Neural progenitor cell (in vitro differentiated cells): ENCODE results near the gene PREX1. TPM values are rescaled to one million over a fixed set of nuclear protein-coding genes. Genes with fewer than 3 reads are reported as not detected.

Source experiments
- DNase-seq: peaks from one replicate; pipeline ENCODE4 v3.0.0-alpha.2; 2016; ENCODE audit warnings: low spot score
- H2AFZ ChIP-seq: fragments of 200-600 bp; sonication (generic); replicated peaks from 2 replicates; pipeline ENCODE4 v1.6.1; 2016; ENCODE audit warnings: antibody characterized with exemption
- H3F3A ChIP-seq: fragments of 200-600 bp; sonication (generic); 2 replicates; pipeline ENCODE4 v1.6.1; 2016; ENCODE audit warnings: antibody characterized with exemption, low read depth
- H3K27ac ChIP-seq: fragments of 200-600 bp; sonication (generic); 2 replicates; pipeline ENCODE4 v1.5.1; 2016; ENCODE audit warnings: mild to moderate bottlenecking
- H3K27me3 ChIP-seq: fragments of 200-600 bp; sonication (generic); 2 replicates; pipeline ENCODE4 v1.6.1; 2016; ENCODE audit warnings: mild to moderate bottlenecking, moderate library complexity
- H3K36me3 ChIP-seq: fragments of 200-600 bp; sonication (generic); 2 replicates; pipeline ENCODE4 v1.5.1; 2016
- H3K4me1 ChIP-seq: fragments of 200-600 bp; sonication (generic); 2 replicates; pipeline ENCODE4 v1.6.1; 2016; ENCODE audit warnings: mixed run types
- H3K4me2 ChIP-seq: fragments of 200-600 bp; sonication (generic); 2 replicates; pipeline ENCODE4 v1.6.1; 2016
- H3K4me3 ChIP-seq: fragments of 200-600 bp; sonication (generic); 2 replicates; pipeline ENCODE4 v1.5.1; 2016
- H3K79me2 ChIP-seq: fragments of 200-600 bp; sonication (generic); 2 replicates; pipeline ENCODE4 v1.6.1; 2016; ENCODE audit warnings: low read depth
- H3K9ac ChIP-seq: fragments of 200-600 bp; sonication (generic); 2 replicates; pipeline ENCODE4 v1.6.1; 2016
- H3K9me3 ChIP-seq: fragments of 200-600 bp; sonication (generic); 2 replicates; pipeline ENCODE4 v1.5.1; 2016; ENCODE audit warnings: low read depth
- H4K20me1 ChIP-seq: fragments of 200-600 bp; sonication (generic); 2 replicates; pipeline ENCODE4 v1.6.1; 2016; ENCODE audit warnings: low read depth
- H3K27ac Mint-ChIP-seq: 3 replicates; pipeline ENCODE4 v1.8.0; 2021; ENCODE audit warnings: mixed read lengths
- H3K27me3 Mint-ChIP-seq: 2 replicates; pipeline ENCODE4 v1.8.0; 2022; ENCODE audit warnings: low read depth, mild to moderate bottlenecking, inconsistent platforms, moderate library complexity, mixed read lengths; ENCODE audit not compliant: insufficient read depth
- H3K36me3 Mint-ChIP-seq: 3 replicates; pipeline ENCODE4 v1.8.0; 2021; ENCODE audit warnings: mixed read lengths
- H3K4me1 Mint-ChIP-seq: 3 replicates; pipeline ENCODE4 v1.8.0; 2021; ENCODE audit warnings: mixed read lengths
- H3K4me3 Mint-ChIP-seq: 3 replicates; pipeline ENCODE4 v1.8.0; 2021; ENCODE audit warnings: mild to moderate bottlenecking, moderate library complexity, mixed read lengths
- H3K9me3 Mint-ChIP-seq: 3 replicates; pipeline ENCODE4 v1.8.0; 2020; ENCODE audit warnings: mixed read lengths
- EZH2 ChIP-seq: fragments of 200-600 bp; sonication (generic); IDR thresholded peaks from 2 replicates; pipeline ENCODE4 v1.6.1; 2017; ENCODE audit warnings: antibody characterized with exemption, mild to moderate bottlenecking, moderate library complexity
- EZH2phosphoT487 ChIP-seq: fragments of 200-600 bp; sonication (generic); IDR thresholded peaks from 2 replicates; pipeline ENCODE4 v1.6.1; 2017; ENCODE audit warnings: antibody characterized with exemption
- total RNA-seq: library from RNA; depleted of rRNA; stranded (reverse); fragments of >200 nt; gene quantifications from 2 replicates; pipeline ENCODE4 v1.2.3, GENCODE V29; 2015; ENCODE audit warnings: low replicate concordance
- TF ChIP-seq, protein P1 (sequence below): fragments of 200-600 bp; sonication (generic); IDR thresholded peaks from 2 replicates; pipeline ENCODE4 v1.5.1; 2017; ENCODE audit warnings: antibody characterized with exemption, mild to moderate bottlenecking

The PREX1 gene
- total RNA-seq, 1 donor from 2014 or later = 4.5 TPM

DNA sequence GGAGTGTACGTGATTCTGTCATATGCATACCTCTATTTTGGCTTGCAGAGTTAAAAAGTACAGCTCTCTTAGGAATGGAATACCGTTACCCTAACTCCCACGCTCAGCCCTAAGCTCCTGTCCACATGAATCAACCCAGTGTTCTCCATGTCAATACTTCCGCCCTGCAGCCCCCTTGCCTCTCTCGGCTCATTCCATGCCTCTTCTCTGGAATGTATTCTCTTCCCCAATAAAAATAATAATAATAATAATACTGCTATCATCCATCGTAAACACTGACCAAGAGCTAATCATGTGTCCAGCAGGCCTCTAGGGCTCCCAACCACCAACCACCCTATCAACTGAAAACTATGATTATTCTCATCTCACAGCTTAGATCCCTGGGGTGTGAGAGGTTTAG is 100.6 kb downstream of the PREX1 start:
- Histone ChIP-seq H3F3A (no peaks in the 10 kb centered on the region), H3K27ac (no peak overlapping the region), H4K20me1 (peaks cover 4% of the 10 kb centered on the region), H3K9ac (no peak overlapping the region), H2AFZ (no peak overlapping the region), H3K4me3 (no peak overlapping the region), H3K79me2 (no peaks in the 10 kb centered on the region), H3K27me3 (no peaks in the 10 kb centered on the region), H3K4me2 (no peak overlapping the region), H3K4me1 (peaks cover 7% of the 10 kb centered on the region), H3K9me3 (no peaks in the 10 kb centered on the region), H3K36me3 (no peaks in the 10 kb centered on the region)
- H3K4me1 Mint-ChIP-seq = peaks cover 37% of the 10 kb centered on the region
- H3K27me3 Mint-ChIP-seq = peaks cover 8% of the 10 kb centered on the region
- no peaks in the 10 kb centered on the region for H3K9me3 Mint-ChIP-seq
- TF ChIP-seq EZH2 (no peak), EZH2phosphoT487 (no peak)
- TF ChIP-seq, protein P1, sequence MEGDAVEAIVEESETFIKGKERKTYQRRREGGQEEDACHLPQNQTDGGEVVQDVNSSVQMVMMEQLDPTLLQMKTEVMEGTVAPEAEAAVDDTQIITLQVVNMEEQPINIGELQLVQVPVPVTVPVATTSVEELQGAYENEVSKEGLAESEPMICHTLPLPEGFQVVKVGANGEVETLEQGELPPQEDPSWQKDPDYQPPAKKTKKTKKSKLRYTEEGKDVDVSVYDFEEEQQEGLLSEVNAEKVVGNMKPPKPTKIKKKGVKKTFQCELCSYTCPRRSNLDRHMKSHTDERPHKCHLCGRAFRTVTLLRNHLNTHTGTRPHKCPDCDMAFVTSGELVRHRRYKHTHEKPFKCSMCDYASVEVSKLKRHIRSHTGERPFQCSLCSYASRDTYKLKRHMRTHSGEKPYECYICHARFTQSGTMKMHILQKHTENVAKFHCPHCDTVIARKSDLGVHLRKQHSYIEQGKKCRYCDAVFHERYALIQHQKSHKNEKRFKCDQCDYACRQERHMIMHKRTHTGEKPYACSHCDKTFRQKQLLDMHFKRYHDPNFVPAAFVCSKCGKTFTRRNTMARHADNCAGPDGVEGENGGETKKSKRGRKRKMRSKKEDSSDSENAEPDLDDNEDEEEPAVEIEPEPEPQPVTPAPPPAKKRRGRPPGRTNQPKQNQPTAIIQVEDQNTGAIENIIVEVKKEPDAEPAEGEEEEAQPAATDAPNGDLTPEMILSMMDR = no peak
- H3K27ac Mint-ChIP-seq = no peak overlapping the region
- H3K36me3 Mint-ChIP-seq = peaks cover 24% of the 10 kb centered on the region
- no peak for DNase-seq
- H3K4me3 Mint-ChIP-seq = no peak overlapping the region

DNA sequence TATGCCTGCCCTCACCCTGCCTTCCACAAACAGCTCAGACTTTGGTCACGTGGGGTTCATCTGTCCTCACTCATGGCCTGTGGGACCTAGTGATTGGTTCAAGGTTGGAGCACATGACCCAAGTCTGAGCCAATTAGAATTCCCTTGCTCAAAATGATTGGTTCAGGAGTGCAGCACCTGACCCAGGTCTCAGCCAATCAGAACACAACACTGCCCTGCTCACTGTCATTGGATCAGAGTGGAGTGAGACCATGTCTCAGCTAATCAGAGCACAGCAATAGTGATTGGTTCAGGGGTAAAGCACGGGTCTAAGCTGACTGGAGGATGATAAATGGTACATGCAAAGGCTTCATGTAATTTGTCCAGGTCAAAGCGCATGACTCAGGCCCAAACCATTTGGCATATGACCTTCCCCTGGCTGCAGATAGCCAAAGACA is 102.2 kb downstream of the PREX1 start:
- Histone ChIP-seq H3K9me3 (no peaks in the 10 kb centered on the region), H2AFZ (no peak overlapping the region), H3K27ac (no peak overlapping the region), H3K4me3 (no peak overlapping the region), H3K4me2 (no peak overlapping the region), H3K9ac (no peak overlapping the region), H3K27me3 (no peaks in the 10 kb centered on the region), H4K20me1 (peaks cover 4% of the 10 kb centered on the region), H3K4me1 (peaks cover 7% of the 10 kb centered on the region), H3K79me2 (no peaks in the 10 kb centered on the region), H3F3A (no peaks in the 10 kb centered on the region), H3K36me3 (no peaks in the 10 kb centered on the region)
- peaks cover 47% of the 10 kb centered on the region for H3K4me1 Mint-ChIP-seq
- no peaks in the 10 kb centered on the region for H3K9me3 Mint-ChIP-seq
- peaks cover 10% of the 10 kb centered on the region for H3K27me3 Mint-ChIP-seq
- no peak for TF ChIP-seq EZH2
- TF ChIP-seq, protein P1 = no peak
- no peak overlapping the region for H3K4me3 Mint-ChIP-seq
- DNase-seq = no peak
- H3K27ac Mint-ChIP-seq = no peak overlapping the region
- H3K36me3 Mint-ChIP-seq = peaks cover 17% of the 10 kb centered on the region

DNA sequence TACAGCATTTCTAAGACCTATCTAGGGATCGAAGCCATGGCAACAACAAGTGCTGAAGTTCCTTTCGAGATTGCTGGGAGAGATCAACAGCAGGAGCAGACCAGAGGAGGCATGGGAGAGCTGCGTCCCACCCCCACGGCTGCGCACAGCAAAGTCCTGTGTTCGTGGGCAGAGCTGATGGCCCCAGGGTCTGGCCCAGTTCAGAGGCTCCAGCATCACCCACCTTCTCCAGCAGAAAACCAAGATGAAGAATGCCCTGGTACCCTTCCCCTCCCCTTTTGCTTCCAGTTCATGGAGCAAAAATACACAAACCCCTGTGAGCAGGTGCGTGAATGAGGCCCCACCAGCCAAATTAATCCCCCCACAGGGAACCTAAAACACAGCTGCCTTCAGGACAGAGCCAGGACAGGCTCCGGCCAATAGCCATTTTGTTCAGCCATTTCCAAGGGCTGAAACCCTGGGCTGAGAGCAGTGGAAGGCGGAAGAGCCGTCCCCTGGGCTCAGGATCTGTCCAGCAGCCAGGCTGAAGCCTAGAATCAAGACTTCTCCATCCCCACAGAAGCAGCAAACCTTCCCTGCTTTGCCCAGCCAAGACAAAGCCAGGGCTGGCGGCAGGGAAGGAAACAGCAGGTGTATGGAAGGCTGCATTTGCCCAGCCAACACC is 102.8 kb downstream of the PREX1 start:
- peak; percentile 19 for DNase-seq
- Histone ChIP-seq H3K27me3 (no peaks in the 10 kb centered on the region), H3K9me3 (no peaks in the 10 kb centered on the region), H3K4me3 (no peak overlapping the region), H3K4me2 (no peak overlapping the region), H3K79me2 (no peaks in the 10 kb centered on the region), H3K27ac (no peak overlapping the region), H3K36me3 (no peaks in the 10 kb centered on the region), H3K9ac (no peak overlapping the region), H4K20me1 (peaks cover 4% of the 10 kb centered on the region), H3F3A (no peaks in the 10 kb centered on the region), H2AFZ (no peak overlapping the region), H3K4me1 (peaks cover 7% of the 10 kb centered on the region)
- no peak overlapping the region for H3K27ac Mint-ChIP-seq
- peaks cover 45% of the 10 kb centered on the region for H3K4me1 Mint-ChIP-seq
- peaks cover 14% of the 10 kb centered on the region for H3K36me3 Mint-ChIP-seq
- H3K9me3 Mint-ChIP-seq = no peaks in the 10 kb centered on the region
- H3K27me3 Mint-ChIP-seq = peaks cover 7% of the 10 kb centered on the region
- TF ChIP-seq EZH2 = no peak
- no peak overlapping the region for H3K4me3 Mint-ChIP-seq

DNA sequence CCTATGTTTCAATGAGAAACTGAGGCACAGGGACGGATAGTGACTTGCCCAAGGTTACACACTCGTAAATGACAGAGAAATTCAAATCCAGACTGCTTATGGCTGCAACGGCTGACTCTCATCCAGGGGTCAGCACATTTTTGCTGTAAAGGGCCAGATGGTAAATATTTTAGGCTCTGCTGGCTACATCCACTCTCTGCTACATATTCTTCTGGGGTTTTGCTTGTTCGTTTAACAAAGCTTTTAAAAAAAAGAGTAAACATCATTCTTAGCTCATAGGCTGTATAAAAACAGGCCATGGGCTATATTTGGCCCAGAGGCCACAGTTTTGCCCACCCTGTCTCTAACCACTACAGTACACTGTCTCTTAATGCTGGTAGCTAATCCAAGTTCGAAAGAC is 103.4 kb downstream of the PREX1 start:
- no peak overlapping the region for H2AFZ ChIP-seq
- no peak overlapping the region for H3K4me2 ChIP-seq
- no peaks in the 10 kb centered on the region for H3K36me3 ChIP-seq
- no peaks in the 10 kb centered on the region for H3K27me3 ChIP-seq
- no peak overlapping the region for H3K27ac ChIP-seq
- no peaks in the 10 kb centered on the region for H3F3A ChIP-seq
- H4K20me1 ChIP-seq = peaks cover 4% of the 10 kb centered on the region
- Mint-ChIP-seq H3K27ac (no peak overlapping the region), H3K36me3 (peaks cover 16% of the 10 kb centered on the region), H3K4me1 (peaks cover 43% of the 10 kb centered on the region), H3K27me3 (peaks cover 7% of the 10 kb centered on the region), H3K4me3 (no peak overlapping the region), H3K9me3 (no peaks in the 10 kb centered on the region)
- H3K9ac ChIP-seq = no peak overlapping the region
- H3K9me3 ChIP-seq = no peaks in the 10 kb centered on the region
- no peak for DNase-seq
- TF ChIP-seq EZH2phosphoT487 = no peak
- TF ChIP-seq, protein P1 = no peak
- TF ChIP-seq EZH2 = no peak
- H3K79me2 ChIP-seq = no peaks in the 10 kb centered on the region
- H3K4me1 ChIP-seq = peaks cover 7% of the 10 kb centered on the region
- no peak overlapping the region for H3K4me3 ChIP-seq
